ENCODE results near the gene MOGAT2.
"Not testable (repeated sequence)": the region's sequence is repeated elsewhere in the genome, so short reads cannot be mapped to it uniquely, and the experiment has no call there.

MOGAT2 gene

DNA sequence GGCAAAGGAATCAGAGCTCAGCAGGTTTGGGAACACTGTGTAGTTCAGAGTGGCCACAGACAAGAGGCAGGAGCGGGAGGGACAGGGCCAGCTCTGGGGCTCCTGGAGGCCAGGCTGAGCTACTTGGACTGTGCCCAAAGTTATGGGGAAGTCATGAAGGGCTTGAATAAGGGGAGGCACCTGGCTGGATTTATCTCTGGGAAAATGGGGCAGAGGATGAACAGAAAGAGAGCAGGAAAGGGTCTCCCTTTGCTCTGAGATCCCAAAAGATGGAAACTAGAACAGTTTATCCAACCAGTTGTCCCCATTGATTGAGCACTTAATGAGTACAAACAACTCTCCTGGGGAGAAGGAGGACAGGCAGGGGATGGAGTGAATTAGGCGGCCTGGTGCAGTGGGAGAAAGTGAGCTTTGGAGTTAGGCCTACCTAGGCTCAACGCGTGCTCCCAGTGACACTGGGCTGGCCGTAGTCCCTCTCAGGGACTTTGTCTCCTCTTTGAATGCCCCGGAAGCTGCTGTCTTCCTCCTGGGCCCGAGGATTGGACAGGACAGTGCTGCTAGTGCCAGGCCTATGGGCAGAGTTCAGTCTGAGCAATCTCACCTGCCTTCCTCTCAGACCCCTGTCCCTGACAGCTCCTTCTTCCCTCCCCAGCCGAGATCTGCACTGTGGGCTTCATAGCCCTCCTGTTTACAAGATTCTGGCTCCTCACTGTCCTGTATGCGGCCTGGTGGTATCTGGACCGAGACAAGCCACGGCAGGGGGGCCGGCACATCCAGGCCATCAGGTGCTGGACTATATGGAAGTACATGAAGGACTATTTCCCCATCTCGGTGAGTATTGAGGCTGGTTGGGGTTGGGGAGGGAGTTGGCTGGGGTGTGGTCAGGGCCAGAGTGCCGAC is 2.0 kb downstream of the MOGAT2 start:
- DNase-seq (ENCODE audit: low spot score), result no peak

DNA sequence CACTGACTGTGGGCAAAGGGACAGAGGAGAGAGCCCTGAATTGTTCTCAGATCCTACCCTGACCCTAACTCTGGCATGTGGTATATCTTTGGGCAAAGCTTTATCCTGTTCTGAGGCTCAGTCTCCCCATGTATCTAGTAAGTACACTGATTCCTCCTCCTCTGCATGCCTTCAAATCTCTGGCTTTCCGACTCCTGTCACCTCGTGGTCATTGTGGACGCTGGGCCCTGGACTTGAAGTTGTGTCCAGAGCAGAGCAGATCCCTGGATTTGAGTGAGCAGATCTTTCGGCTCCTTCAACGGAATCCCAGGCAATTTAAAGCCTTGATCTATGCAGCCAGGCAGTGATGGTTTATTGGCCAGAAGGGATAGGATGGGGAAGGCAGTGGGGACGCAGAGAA is 3.0 kb downstream of the MOGAT2 start:
- no peak for DNase-seq (ENCODE audit: low spot score)

DNA sequence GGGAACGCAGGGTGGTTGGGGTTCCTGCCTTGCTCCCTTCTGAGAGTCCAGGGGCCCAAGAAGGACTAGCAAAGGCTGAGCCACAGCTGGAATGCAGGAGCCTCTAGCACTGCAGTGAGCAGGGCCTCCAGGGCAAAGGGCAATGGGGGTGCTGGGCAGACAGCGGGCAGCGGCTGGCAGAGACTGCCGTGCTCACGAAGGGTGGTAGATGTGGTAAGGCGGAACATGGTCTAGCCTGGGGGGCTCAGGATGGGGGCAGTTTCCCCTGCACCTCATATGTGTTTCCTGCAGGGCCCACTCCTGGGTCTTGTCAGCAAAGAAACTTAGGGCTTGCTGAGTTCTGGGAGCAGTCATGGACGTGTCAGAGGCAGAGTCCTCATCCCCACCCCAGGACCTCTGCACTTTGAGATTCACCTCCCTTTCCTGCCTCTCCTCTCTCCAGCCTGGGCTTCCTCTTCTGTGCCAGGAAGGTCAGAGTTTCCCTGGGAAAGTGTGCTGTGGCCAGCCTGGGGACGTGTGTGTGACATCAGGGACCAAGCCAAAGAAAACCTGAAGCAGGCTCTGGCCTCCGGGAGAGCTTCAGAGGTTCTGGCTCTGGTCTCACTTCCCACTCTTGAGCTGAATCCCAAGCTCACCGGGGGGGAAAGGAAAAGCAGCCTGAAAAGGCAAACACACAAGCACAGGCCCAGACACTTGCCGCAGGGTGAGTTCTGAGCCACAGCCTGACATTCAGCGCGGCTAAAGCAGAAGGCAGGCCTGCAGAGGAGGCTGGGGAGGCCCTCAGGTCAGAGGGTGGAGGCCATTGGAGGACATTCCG is 4.4 kb downstream of the MOGAT2 start:
- no peak for DNase-seq (ENCODE audit: low spot score)

DNA sequence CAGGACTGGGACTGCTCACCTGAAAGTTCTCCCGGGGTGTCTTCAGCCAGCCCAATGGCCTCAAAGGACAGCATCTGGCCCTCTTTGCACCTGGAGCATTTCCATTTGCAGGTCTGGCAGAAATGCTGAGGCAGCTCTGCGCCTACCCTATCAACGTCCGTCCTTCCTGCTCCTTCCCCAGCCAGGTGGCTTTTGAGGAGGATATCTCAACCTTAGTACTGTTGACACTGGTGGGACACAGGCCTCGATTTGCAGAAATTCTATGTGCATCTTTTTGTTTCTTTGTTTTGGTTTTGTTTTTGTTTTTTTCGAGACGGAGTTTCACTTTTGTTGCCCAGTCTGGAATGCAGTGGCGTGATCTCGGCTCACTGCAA is 5.0 kb downstream of the MOGAT2 start:
- no peak for DNase-seq (ENCODE audit: low spot score)

GRCh38 chr11:75725547-75726320 is 8.1 kb downstream of the MOGAT2 start:
- no peak for DNase-seq (ENCODE audit: low spot score)

DNA sequence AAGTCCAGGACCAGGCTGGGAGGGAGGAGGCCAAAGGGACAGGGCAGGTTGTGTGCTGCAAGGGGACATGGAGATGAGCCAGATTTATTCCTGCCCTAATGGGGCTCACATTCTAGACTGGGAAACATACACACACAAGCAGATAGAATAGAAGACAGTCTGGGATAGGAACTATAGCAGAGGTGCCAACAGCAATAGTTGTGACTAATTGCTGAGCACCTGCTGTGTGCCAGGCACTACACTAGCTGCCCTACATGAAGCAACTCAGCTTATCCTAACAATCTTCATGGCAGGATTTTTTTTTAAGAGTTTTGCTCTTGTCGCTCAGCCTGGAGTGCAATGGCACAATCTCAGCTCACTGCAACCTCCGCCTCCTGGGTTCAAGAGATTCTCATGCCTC is 11.4 kb downstream of the MOGAT2 start:
- no peak for DNase-seq (ENCODE audit: low spot score)

- DNase-seq (ENCODE audit: low spot score), result no peak
These were observed 13.5 kb downstream of the MOGAT2 start for GRCh38 chr11:75731095-75731494.

- no peak for DNase-seq (ENCODE audit: low spot score)
These were observed 15.4 kb downstream of the MOGAT2 start for GRCh38 chr11:75733071-75733430.

- DNase-seq (ENCODE audit: low spot score), result no peak
These were observed 15.9 kb downstream of the MOGAT2 start for GRCh38 chr11:75733431-75734107.

- no peak for DNase-seq (ENCODE audit: low spot score)
These were observed 17.0 kb downstream of the MOGAT2 start for GRCh38 chr11:75734491-75735180.

GRCh38 chr11:75735181-75735845 is 17.7 kb downstream of the MOGAT2 start:
- no peak for DNase-seq (ENCODE audit: low spot score)

DNA sequence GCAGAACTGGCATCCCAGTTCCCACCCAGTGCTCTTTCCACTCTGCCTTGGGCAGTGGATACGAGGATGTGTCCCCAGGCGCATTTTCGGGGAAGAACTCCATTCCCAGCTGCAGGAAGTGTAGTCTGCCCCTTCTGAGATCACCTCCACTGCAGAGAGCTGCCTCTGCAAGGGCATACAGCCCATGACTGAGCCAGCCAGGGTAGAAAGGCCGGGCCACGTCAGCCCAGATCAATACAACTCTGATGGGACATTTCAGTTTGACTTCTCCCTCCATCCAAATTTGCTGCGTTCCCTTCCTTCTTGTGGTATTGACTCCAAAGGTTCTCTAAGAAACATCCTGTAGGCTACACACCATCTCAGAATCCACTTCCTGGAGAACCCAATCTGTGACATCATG is 19.7 kb downstream of the MOGAT2 start:
- no peak for DNase-seq (ENCODE audit: low spot score)

- no peak for DNase-seq (ENCODE audit: low spot score)
These were observed 23.0 kb downstream of the MOGAT2 start for GRCh38 chr11:75740681-75741080.

- not testable (repeated sequence) for DNase-seq (ENCODE audit: low spot score)
These were observed 25.5 kb downstream of the MOGAT2 start for GRCh38 chr11:75743159-75743558.

GRCh38 chr11:75743711-75744563 is 26.3 kb downstream of the MOGAT2 start:
- no peak for DNase-seq (ENCODE audit: low spot score)

GRCh38 chr11:75745807-75746206 is 28.2 kb downstream of the MOGAT2 start:
- DNase-seq (ENCODE audit: low spot score), result no peak

GRCh38 chr11:75748729-75749273 is 31.2 kb downstream of the MOGAT2 start:
- not testable (repeated sequence) for DNase-seq (ENCODE audit: low spot score)

DNA sequence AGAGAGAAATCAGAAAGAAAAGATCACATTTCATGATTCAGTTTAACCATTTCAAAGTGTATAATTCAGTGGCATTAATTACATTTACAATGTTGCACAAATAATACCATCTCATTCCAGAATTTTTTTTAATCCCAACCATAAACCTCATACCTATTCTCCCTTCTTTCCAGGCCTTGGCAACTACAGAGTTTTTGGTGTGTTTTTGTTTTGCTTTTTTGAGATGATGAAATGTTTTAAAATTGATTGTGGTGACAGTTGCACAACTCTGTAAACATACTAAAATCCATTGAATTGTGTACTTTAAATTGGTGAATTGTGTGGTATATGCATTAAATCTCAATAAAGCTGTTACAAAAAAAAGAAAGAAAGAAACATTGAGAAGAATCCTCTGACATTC is 37.3 kb downstream of the MOGAT2 start:
- DNase-seq (ENCODE audit: low spot score), result not testable (repeated sequence)

- no peak for DNase-seq (ENCODE audit: low spot score)
These were observed 40.0 kb downstream of the MOGAT2 start for GRCh38 chr11:75757651-75758050.

Measured in AG08395 (cell line).